GM13977 (cell line): Measurements from ENCODE around the gene FRMD4B.

Experiments
- DNase-seq: peaks from one replicate; pipeline ENCODE4 v3.0.0; 2012; ENCODE audit warnings: low spot score
- in situ Hi-C: fragments of 300-500 bp; cut with MboI; formaldehyde crosslinking; loops from one replicate; pipeline ENCODE4 v1.12.0; 2022; ENCODE audit warnings: low sequenced_read_pairs, low pct_unique_long_range_greater_than_20kb, mixed read lengths, inconsistent platforms; ENCODE audit not compliant: unreplicated experiment
- TF ChIP-seq, protein P1 (sequence below): IDR thresholded peaks from 2 replicates; pipeline ENCODE4 v1.5.1; 2012; ENCODE audit warnings: mild to moderate bottlenecking, control low read depth; ENCODE audit not compliant: insufficient read depth; ENCODE audit errors: extremely low read depth, missing control alignments

Gene FRMD4B

DNA sequence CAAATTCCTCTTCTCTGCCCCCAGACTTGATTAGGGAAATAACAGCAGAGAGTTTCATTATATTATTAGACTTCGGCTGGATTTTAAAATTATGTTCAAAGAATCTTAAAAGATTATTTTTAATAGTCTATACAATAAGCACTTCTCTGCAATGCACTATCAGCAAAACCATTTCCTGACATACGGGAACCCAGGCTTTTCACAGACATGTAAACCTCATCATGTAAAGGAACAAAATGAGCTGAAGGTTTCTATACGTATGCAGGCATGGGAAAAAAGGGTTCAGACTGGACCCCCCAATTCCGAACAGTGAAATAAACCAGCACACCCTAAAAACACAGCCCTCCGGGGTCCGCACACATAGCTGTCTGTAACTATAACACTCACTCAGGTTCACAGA, 185.9 kb downstream of the FRMD4B start:
- in situ Hi-C loops, result no loop called here
- DNase-seq, result no peak
- TF ChIP-seq, protein P1, sequence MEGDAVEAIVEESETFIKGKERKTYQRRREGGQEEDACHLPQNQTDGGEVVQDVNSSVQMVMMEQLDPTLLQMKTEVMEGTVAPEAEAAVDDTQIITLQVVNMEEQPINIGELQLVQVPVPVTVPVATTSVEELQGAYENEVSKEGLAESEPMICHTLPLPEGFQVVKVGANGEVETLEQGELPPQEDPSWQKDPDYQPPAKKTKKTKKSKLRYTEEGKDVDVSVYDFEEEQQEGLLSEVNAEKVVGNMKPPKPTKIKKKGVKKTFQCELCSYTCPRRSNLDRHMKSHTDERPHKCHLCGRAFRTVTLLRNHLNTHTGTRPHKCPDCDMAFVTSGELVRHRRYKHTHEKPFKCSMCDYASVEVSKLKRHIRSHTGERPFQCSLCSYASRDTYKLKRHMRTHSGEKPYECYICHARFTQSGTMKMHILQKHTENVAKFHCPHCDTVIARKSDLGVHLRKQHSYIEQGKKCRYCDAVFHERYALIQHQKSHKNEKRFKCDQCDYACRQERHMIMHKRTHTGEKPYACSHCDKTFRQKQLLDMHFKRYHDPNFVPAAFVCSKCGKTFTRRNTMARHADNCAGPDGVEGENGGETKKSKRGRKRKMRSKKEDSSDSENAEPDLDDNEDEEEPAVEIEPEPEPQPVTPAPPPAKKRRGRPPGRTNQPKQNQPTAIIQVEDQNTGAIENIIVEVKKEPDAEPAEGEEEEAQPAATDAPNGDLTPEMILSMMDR, result no peak

DNA sequence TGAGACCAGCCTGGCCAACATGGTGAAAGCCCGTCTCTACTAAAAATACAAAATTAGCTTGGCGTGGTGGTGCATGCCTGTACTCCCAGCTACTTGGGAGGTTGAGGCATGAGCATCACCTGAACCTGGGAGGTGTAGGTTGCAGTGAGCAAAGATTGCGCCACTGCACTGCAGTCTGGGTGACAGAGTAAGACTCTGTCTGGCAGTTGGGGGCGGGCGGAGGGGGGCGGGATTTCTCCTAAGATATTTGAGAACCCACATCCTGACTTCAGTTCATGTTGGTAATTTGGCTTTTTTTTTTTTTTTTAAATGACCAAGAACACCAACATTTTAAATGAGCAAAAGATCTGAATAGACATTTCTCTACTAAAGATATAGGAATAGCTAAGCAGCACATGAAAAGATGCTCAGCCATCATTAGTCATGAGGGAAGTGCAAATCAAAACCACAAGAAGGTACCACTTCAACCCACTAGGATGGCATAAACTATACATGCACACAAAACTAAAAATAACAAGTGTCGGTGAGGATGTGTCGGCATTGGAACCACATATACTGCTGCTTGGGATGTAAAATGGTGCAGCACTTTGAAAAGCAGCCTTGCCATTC, 187.9 kb downstream of the FRMD4B start:
- DNase-seq, result no peak
- in situ Hi-C loops, result no loop called here
- TF ChIP-seq, protein P1, result no peak

DNA sequence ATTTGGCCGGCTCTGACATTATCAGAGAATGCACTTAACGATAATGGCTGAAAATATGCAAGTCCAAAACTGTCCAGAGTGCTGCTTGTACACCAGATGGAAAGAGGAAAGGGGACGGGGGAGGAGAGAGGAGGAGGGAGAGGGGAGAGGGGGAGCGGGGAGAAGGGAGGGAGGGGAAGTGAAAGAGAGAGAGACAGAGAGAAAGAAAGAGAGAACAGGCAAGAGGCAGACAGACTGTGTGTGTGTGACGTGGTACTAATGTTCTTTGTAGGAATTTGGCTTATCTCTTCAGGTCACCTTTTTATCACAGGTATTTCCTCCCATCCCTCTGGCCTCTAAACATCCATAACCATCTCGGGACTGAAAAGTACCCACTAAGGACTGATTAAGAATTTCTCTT, 188.4 kb downstream of the FRMD4B start:
- no peak for DNase-seq
- in situ Hi-C loops, result no loop called here
- TF ChIP-seq, protein P1, result no peak

DNA sequence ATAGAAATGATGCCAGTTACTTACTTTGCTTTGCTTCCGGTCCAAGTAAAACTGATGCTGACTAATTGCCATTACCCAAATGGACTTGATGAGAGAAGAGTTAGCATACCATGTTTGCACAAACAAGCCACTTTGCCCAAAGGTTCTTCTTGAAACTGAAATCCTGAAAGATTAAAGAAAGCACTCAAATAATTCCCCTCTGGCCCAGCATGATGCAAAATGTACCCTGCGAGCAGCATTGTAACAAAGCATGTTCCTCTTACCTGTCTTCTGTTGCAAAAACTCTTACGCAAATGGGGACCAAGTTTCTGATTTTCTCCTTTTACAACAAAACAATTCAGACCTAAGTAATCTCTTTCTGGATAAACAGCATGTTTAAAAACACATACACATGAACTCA, 189.0 kb downstream of the FRMD4B start:
- in situ Hi-C loops, result no loop called here
- no peak for DNase-seq
- TF ChIP-seq, protein P1, result no peak

DNA sequence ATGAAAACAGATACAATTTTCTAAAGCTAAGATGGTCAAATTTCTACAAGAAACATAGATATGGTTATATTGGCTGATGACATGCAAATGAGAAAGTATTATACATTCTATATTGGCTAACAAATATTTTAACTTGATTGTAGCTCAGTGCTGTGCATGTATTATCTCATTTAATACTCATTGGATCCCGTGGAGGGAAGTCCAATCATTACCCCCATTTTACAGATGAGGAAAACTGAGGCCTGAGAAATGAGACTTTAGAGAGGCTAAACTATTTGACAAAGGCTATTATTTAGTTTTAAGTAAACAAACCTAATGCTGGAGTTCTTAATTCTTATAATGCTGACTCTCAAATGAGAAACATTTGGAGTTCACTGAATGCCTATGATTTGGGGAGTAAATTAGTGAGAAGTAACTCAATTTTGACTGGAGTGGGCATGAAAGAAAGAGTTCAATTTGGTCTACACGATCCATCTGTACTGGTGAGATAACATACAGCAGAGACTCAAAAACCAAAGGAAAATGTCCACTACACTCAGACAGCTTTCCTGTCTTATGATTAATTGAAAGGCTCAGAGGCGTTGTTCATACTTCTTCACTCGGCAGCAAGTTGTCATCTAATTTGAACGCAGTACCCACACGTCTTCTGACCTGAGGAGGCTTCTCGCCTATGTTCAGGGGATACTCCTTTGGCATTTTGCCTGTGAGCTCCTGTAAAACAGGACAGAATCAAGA, 191.3 kb downstream of the FRMD4B start:
- no peak for DNase-seq
- TF ChIP-seq, protein P1, result no peak
- in situ Hi-C loops, result no loop called here

DNA sequence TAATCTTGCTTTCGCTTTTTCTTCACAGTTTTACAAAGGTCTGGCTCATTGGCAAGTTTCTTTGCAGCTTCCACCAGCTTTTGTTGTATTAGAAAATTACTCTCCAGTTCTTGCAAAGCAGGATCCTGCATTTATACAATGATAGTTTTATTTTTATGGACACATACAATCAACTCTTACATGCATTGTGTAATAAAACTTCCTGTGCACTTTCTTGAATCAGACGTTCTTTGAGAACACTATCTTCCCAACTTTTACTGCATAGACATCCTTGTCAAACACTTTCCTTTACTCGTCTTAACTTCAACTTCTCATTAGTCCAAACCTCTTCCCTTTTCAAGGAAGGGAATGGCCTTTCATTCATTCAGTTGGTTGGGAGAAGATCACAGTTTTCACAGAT, 192.1 kb downstream of the FRMD4B start:
- TF ChIP-seq, protein P1, result no peak
- in situ Hi-C loops, result no loop called here
- no peak for DNase-seq
